Measurements from ENCODE around the gene RNF144B.

DNA sequence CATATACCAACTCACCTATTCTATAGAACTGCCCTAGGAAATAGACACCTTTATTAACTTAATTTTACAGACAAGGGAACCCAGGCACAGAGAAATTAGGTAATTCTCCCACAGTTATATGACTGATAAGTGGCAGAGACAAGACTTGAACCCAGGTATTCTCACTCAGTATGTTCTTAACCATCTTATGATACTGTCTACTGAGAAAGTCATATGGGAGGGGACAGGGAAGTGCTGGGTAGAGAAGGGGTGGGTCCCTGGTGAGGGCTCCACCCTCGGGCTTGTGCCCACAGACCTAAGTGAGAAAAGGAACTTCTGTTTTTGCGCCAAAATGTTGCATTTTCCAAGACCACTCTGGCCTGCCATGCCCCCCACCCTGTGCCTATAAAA, 123.5 kb downstream of the RNF144B start:
- TF ChIP-seq POLR2AphosphoS5 (IDR thresholded peaks at IDR 0.05; ENCODE audit: low read depth) (no peak), EZH2 (IDR thresholded peaks at IDR 0.05; ENCODE audit: low read depth, unreplicated experiment) (no peak), EZH2phosphoT487 (IDR thresholded peaks at IDR 0.05; ENCODE audit: unreplicated experiment) (no peak), CTCF (conservative IDR thresholded peaks at IDR 0.05; ENCODE audit: low read depth in 2 of 2) (no peak), ZNF462 (CRISPR knock-in tag; IDR thresholded peaks at IDR 0.05) (no peak), NANOG (IDR thresholded peaks at IDR 0.05; ENCODE audit: borderline replicate concordance) (no peak)
- TF ChIP-seq, protein P1, sequence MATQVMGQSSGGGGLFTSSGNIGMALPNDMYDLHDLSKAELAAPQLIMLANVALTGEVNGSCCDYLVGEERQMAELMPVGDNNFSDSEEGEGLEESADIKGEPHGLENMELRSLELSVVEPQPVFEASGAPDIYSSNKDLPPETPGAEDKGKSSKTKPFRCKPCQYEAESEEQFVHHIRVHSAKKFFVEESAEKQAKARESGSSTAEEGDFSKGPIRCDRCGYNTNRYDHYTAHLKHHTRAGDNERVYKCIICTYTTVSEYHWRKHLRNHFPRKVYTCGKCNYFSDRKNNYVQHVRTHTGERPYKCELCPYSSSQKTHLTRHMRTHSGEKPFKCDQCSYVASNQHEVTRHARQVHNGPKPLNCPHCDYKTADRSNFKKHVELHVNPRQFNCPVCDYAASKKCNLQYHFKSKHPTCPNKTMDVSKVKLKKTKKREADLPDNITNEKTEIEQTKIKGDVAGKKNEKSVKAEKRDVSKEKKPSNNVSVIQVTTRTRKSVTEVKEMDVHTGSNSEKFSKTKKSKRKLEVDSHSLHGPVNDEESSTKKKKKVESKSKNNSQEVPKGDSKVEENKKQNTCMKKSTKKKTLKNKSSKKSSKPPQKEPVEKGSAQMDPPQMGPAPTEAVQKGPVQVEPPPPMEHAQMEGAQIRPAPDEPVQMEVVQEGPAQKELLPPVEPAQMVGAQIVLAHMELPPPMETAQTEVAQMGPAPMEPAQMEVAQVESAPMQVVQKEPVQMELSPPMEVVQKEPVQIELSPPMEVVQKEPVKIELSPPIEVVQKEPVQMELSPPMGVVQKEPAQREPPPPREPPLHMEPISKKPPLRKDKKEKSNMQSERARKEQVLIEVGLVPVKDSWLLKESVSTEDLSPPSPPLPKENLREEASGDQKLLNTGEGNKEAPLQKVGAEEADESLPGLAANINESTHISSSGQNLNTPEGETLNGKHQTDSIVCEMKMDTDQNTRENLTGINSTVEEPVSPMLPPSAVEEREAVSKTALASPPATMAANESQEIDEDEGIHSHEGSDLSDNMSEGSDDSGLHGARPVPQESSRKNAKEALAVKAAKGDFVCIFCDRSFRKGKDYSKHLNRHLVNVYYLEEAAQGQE (IDR thresholded peaks at IDR 0.05; ENCODE audit: unreplicated experiment), result no peak
